ENCODE measurements around the gene SERP1.

- TF ChIP-seq, protein P1, sequence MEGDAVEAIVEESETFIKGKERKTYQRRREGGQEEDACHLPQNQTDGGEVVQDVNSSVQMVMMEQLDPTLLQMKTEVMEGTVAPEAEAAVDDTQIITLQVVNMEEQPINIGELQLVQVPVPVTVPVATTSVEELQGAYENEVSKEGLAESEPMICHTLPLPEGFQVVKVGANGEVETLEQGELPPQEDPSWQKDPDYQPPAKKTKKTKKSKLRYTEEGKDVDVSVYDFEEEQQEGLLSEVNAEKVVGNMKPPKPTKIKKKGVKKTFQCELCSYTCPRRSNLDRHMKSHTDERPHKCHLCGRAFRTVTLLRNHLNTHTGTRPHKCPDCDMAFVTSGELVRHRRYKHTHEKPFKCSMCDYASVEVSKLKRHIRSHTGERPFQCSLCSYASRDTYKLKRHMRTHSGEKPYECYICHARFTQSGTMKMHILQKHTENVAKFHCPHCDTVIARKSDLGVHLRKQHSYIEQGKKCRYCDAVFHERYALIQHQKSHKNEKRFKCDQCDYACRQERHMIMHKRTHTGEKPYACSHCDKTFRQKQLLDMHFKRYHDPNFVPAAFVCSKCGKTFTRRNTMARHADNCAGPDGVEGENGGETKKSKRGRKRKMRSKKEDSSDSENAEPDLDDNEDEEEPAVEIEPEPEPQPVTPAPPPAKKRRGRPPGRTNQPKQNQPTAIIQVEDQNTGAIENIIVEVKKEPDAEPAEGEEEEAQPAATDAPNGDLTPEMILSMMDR (IDR thresholded peaks at IDR 0.05): peak; percentile 59 to 91 (median 84)
- TF ChIP-seq POLR2A (IDR thresholded peaks at IDR 0.05): no peak
Measured at GRCh38 chr3:150495563-150496168, 50.6 kb downstream of the SERP1 start.
